Left ventricle myocardium superior (tissue), 1 donor: ENCODE measurements around the gene PITPNC1. TPM values are rescaled to one million over a fixed set of nuclear protein-coding genes. Genes with fewer than 3 reads are reported as not detected.
"Not testable (repeated sequence)": the region's sequence is repeated elsewhere in the genome, so short reads cannot be mapped to it uniquely, and the experiment has no call there.

Experiments used
- ATAC-seq: fragments of 200-7000 bp; cut with Tn5 transposase; one replicate; pipeline ENCODE4 v1.9.1; 2020; ENCODE audit warnings: mild to moderate bottlenecking, moderate library complexity
- DNase-seq: peaks from one replicate; pipeline ENCODE4 v3.0.0-alpha.2; 2020
- intact Hi-C: fragments of 100-400 bp; cut with micrococcal nuclease; formaldehyde crosslinking; loops from one replicate; pipeline ENCODE4 v1.11.0; 2022
- total RNA-seq: library from RNA; stranded (reverse); fragmentation: NEBNext Ultra II Directional; extraction: Animal tissue kit (Norgen Biotek cat#: 25700); gene quantifications from one replicate; pipeline ENCODE4 v1.2.1, GENCODE V29; 2021
- donor health status: DM: no; HTN: yes; CAD: no; lungs with severe emphysema.

Gene PITPNC1
- total RNA-seq, 1 donor from 2014 or later: 11.0 TPM

- peak; percentile 98 for ATAC-seq
- DNase-seq: peak; percentile 97
- intact Hi-C loops: no loop called here
Measured at GRCh38 chr17:67366193-67367157, 10.6 kb upstream of the PITPNC1 start, which contains the start of gene PSMD12. PSMD12 (minus strand) TSS chr17:67366577; CDS start chr17:67366519, 58 bp downstream.

DNA sequence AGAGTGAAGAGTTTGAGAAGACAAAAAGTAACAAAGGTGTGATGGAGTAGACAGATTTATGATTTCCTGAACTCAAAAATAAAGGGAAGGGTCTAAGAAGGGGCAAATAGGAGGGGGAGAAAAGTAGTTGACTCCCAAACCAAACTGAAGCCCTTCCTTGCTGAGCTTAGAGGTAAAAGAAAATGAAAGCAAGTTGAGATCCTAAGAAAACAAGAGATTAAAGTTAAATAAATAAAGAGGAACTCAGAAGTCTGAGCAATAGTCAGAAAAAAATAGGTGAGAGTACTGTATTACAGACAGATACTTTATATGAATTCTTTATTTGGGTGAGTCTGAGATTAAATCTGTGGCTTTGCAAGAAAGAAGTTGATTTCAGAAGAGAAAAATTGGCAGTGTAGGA is 7.4 kb upstream of the PITPNC1 start:
- no peak for ATAC-seq
- DNase-seq: no peak
- intact Hi-C loops: loop anchor here (5.0 to 10.0 kb wide), 2 partner anchors 127 to 255 kb away; no protein-coding TSS in a partner anchor

DNA sequence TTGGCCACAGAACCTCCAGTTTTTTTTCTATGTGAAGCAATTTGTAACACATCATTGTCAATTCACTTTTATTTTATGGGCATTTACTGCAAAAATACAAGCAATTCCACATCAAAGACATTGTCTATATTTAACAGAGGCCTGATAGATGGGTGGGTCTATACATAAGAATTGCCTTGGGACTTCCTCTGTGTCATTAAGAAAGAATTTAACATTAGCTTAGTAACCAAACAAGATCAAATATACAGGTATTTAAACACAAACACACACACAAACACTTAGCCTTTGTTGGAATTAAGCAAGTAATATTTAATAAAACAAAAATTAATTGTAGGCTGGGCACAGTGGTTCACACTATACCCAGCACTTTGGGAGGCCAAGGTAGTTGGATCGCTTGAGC is 4.3 kb upstream of the PITPNC1 start:
- intact Hi-C loops: loop anchor here (5.0 to 10.0 kb wide), 2 partner anchors 130 to 252 kb away; no protein-coding TSS in a partner anchor
- ATAC-seq (no peak), DNase-seq (no peak)

- peak; percentile 94 for DNase-seq
- peak; percentile 49 for ATAC-seq
- intact Hi-C loops: loop anchor here (5.0 to 10.0 kb wide), 3 partner anchors 132 to 318 kb away; no protein-coding TSS in a partner anchor
Measured at GRCh38 chr17:67374329-67375053, 2.6 kb upstream of the PITPNC1 start.

- ATAC-seq (no peak), DNase-seq (no peak)
- intact Hi-C loops: loop anchor here (5.0 to 10.0 kb wide), 2 partner anchors 250 to 317 kb away; no protein-coding TSS in a partner anchor
Measured at GRCh38 chr17:67375054-67375427, 2.0 kb upstream of the PITPNC1 start.

GRCh38 chr17:67375716-67376115 is 1.4 kb upstream of the PITPNC1 start:
- intact Hi-C loops: loop anchor here (2.0 to 10.0 kb wide), 3 partner anchors 99 to 317 kb away; no protein-coding TSS in a partner anchor

DNA sequence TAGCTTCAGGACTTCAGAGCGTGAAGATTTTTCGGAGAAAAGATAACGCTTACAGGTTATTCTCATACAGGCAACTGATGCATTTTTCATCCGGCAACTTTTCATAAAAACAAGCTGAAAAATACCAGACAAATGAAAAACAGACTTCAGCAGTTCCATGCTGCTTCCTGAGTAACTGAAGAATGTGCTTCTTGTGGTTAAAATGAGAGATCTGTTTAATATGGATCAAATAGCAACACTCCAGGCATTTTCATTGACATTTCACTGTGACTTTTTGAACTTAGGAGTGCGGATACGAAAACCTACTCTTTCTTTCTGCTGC is 705 bp upstream of the PITPNC1 start:
- ATAC-seq (no peak), DNase-seq (no peak)
- intact Hi-C loops: loop anchor here (2.0 to 10.0 kb wide), 3 partner anchors 98 to 316 kb away; no protein-coding TSS in a partner anchor

More at GRCh38 chr17:67375716-67376115, 1.4 kb upstream of the PITPNC1 start:
- ATAC-seq (no peak), DNase-seq (no peak)

- intact Hi-C loops: loop anchor here (2.0 to 10.0 kb wide), 3 partner anchors 97 to 315 kb away; no protein-coding TSS in a partner anchor
- ATAC-seq (peak; percentile 49), DNase-seq (peak; percentile 68)
Measured at GRCh38 chr17:67377488-67378453, 690 bp downstream of the PITPNC1 start.

DNA sequence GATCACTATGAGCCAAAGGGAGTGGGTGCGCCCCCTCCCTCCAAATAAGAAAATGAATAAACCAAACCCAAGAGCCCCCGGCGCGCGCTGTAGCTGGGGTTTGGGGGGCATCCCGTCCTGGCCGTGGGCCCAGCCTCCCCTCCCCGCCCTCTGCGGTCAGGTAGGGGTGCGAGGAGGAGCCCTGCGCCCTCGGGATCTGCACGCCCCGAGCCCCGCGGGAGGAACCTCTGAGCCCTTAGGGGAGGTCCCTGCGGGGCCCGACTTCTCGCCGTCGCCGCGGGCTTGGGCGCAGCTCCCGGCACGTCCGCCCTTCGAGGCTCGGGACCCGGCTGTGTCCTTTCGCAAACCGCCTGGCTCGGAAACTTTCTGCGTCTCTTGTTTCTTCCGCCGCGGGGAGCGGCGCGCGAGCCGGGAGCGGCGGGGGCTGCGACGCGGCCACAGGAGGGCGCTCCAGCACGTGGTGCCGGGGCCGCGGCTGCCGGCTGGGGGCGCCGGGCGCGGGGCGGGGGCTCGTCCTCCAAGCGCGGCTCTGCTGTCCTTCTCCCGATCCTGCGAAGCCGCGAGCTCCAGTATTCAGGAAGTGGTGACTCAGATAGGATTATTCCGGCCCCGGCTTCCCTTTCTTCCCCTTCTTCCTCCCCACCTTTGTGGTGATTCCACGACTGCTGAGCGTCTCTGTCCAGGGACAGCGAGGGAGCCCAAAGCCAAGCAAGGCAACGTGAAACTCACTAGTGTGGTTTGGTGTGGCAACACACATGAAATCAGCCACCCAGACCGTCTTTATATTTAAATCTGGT is 1.6 kb downstream of the PITPNC1 start:
- DNase-seq (peak; percentile 88), ATAC-seq (peak; percentile 74)
- intact Hi-C loops: loop anchor here (5.0 to 10.0 kb wide), 2 partner anchors 246 to 314 kb away; no protein-coding TSS in a partner anchor

GRCh38 chr17:67379251-67379630 is 2.2 kb downstream of the PITPNC1 start:
- intact Hi-C loops: loop anchor here (5.0 to 10.0 kb wide), 2 partner anchors 246 to 313 kb away; no protein-coding TSS in a partner anchor
- ATAC-seq (no peak), DNase-seq (no peak)

DNA sequence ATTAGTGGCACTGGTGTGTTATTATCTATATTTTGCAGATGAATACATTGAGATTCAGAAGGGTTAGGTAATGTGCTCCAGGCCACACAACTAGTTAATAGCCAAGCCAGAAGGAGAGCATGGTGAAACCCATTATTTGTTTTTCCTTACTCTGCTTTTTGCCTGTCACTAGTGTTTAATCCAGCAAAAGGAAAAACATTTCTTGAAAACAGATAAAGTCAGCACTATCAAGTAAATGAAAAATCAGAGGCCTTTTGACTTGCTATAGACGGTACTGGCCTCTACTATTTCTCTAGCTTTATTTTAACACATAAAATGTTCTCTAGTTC is 4.8 kb downstream of the PITPNC1 start:
- no peak for DNase-seq
- ATAC-seq: no peak
- intact Hi-C loops: no loop called here

- intact Hi-C loops: no loop called here
- ATAC-seq: no peak
- no peak for DNase-seq
Measured at GRCh38 chr17:67385122-67385988, 8.3 kb downstream of the PITPNC1 start.

DNA sequence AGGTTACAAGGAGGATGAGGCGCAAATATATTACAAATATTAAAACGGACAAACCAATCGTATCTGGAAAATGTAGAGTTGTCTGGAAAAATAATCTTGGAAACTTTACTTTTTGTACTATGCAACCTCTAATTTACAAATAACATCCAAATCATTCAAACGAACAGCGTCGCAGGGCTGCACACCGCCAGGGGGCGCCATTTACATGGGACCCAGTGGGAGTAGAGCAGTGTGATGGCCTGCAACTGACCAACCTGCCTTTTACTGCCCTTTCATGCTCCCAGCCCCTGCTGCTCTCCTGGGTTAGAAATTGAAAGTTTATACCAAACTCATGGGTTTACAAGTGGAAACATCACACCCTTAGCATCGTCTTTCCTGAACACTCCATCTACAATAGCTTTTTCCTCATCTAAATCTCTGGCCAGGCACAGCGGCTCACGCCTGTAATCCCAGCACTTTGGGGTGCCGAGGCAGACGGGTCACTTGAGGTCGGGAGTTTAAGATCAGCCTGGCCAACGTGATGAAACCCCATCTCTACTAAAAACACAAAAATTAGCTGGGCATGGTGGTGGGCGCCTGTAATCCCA is 10.0 kb downstream of the PITPNC1 start:
- DNase-seq: peak; percentile 59
- no peak for ATAC-seq
- intact Hi-C loops: no loop called here

GRCh38 chr17:67388536-67388935 is 11.5 kb downstream of the PITPNC1 start:
- ATAC-seq, DNase-seq, intact Hi-C loops: not testable (repeated sequence)

GRCh38 chr17:67388986-67389385 is 11.9 kb downstream of the PITPNC1 start:
- ATAC-seq: no peak
- DNase-seq: no peak
- intact Hi-C loops: no loop called here

DNA sequence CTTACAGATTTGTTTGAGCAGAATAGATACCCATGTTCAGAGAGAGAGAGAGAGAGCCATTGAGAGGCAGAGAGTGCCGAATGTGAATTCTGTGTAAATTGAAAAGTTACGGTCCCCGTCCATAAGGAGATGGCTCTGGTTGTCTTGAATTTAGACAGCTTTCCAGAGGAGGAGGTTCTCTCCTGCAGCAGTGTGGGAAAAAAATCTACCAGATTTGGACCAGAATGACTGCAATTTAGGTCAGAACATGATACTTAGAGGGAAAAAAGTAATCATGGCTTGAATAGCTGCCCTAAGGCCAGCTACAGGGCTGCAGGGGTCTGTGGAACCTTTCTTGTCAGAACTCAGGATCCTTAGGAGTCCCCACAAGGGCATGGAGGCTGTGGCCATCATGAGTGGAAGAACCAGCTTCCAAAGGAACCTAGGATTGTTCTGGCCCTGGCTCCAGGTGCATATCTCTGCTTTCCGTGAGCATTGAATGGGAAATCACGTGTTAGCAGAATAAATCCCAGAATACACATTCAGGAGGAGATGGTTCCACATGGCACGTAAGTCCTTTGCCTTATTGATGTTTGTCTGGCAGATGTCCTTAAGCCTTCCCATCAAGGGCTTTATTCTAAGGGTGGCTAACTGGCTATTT is 13.0 kb downstream of the PITPNC1 start:
- DNase-seq (no peak), ATAC-seq (no peak)
- intact Hi-C loops: no loop called here
